HG02623 (cell line): Measurements from ENCODE around the gene YPEL2.
"Not testable (repeated sequence)": the region's sequence is repeated elsewhere in the genome, so short reads cannot be mapped to it uniquely, and the experiment has no call there.

Experiments
- ATAC-seq: cut with Tn5 transposase; IDR thresholded peaks from one replicate; pipeline ENCODE4 v1.9.1; 2021; ENCODE audit warnings: moderate library complexity; ENCODE audit not compliant: unreplicated experiment

YPEL2 gene, protein sequence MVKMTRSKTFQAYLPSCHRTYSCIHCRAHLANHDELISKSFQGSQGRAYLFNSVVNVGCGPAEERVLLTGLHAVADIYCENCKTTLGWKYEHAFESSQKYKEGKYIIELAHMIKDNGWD

DNA sequence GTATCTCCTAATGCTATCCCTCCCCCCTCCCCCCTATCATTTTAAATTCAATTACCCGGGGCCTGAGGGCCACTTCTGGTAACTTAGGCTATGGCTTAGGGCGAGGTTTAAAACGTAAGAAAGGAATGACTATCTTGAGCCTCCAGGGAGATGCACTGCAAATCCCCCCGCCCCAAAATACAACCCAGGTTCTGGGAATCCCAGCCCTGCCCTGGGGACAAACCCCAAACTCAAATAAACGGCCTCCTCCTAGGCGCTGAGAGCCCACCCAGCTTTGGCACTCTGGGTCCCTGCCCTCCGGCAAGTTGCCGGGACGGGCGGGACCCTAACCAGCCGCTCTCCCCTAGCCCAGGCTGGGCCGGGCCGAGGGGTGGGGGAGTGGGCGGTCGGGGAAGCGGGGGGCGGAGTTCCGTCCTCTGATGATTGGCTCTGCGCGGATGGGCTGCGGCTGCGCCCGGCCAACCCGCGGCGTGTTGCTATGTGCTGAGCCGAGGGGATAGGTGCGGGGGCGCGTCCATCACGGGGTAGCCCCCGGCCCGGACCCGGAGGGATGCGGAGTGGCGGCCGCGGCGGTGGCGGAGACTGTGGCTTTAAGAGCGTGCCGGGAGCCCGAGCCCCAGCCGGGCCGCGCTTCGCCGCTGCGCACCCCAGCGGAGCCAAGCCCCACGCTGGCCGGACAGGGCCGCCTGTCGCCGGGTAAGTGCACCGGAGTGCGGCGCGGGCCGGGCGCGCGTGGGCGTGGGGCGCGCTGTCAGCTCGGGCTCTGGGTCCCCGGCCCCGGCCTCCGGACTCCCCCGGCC lies at the start of gene YPEL2:
Gene YPEL2 (plus strand): TSS at position 527 of the 800 bp plus-strand sequence. CDS start 21,755 bp downstream, outside the sequence.
- peak; percentile 96 for ATAC-seq

DNA sequence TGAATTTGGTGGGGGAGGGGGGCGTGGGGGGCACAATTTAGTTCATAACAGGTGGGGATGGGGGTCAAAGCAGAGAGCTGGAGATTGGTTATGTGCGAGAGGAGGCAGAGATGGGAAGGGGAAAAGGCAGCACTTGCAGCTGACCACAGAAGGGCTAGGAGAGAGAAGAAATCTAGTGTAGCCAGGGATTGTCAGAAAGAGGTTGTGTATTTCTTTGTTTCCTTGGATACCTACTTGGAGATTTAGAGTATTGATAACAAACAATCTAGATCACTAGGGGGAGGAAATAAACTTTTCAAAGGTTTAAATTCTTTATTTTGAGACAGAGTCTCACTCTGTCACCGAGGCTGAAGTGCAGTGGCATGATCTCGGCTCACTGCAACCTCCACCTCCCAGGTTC lies 47.1 kb upstream of the YPEL2 start:
- ATAC-seq: no peak

DNA sequence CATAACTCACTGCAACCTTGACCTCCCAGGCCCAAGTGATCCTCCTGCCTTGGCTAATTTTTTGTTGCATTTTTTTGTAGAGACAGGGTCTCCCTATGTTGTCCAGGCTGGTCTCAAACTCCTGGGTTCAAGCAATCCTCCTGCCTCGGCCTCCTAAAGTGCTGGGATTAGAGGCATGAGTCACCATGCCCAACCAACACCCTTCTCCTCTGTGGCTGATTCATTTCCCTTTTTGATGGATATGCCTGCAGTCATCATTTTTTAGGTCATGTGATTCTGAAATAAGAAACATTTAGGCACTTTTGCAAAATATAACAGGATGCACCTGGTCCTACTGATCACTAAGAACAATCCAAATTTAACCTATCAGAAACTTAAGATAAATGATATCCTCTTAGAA lies 44.0 kb upstream of the YPEL2 start:
- ATAC-seq: no peak

DNA sequence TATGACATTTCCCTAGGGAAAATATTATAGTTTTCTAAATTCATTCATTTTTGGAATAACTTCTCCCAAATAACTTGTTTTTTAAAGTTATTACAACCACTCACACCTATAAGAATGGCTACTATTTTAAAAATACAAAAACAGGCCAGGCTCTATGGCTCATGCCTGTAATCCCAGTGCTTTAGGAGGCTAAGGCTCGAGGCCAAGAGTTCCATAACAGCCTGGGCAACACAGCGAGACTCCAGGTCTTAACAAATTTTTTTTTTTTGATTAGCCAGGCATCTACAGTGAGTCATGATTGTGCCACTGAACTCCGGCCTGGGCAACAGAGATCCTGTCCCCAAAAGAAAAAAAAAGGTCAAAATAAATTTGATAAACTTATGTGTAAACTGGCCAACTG lies 43.6 kb upstream of the YPEL2 start:
- no peak for ATAC-seq

DNA sequence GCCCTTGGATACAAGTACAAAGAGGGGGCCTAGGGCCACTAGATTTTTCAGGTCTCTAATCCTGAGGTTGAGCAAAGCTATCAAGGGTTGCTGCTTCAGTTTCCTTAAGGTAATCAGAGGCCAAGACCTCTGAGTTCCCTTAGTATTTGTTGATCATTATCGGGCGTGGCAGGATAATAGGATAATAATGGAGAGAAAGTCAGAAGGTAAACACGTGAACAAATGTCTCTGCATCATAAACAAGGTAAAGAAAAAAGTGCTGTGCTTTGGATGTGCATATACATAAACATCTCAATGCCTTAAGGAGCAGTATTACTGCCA lies 41.5 kb upstream of the YPEL2 start:
- ATAC-seq: no peak

DNA sequence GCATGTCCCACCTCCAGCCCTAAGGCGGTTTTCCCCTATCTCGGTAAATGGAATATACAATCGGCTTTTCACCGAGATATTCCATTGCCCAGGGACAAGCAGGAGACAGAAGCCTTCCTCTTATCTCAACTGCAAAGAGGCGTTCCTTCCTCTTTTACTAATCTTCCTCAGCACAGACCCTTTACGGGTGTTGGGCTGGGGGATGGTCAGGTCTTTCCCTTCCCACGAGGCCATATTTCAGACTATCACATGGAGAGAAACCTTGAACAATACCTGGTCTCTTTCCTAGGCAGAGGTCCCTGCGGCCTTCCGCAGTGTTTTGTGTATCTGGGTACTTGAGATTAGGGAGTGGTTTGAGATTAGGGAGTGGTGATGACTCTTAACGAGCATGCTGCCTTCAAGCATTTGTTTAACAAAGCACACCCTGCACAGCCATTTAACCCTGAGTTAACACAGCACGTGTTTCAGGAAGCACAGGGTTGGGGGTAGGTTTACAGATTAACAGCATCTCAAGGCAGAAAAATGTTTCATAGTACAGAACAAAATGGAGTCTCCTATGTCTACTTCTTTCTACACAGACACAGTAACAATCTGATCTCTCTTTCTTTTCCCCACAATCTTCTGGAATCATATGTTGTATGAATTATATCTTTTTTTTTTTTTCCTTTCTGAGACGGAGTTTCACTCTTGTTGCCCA lies 41.0 kb upstream of the YPEL2 start:
- not testable (repeated sequence) for ATAC-seq

DNA sequence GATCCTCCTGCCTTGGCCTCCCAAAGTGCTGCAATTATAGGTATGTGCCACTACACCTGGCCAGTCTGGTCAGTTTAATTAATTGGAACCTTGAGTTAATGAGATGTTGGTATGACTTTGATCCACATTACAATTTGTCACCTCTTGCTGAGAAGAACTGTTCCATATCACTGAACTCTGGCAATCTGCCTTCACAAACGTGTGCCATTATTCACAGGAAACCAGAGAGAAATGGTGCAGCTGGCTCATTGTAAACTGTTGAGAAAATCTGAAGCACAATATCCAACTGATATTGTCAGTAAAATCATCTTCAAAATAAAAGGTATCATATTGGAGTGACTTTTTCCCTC lies 39.3 kb upstream of the YPEL2 start:
- ATAC-seq: no peak

DNA sequence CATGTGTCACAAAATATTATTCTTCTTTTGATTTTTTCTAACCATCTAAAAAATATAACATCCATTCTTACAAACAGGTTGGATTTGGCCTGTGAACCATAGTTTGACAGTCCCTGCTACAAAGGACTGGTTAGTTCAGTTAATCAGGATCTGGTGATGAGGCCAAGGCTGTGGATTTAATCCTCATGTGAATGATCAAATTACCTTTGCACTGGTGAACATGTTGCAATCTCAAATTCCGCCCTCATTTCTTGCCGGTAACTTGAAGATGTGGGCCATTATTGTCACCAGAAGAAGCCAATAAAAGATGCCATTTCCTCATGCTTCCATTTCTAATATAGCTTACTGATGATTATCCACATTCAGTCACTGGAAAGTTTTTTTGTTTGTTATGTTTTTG lies 35.3 kb upstream of the YPEL2 start:
- no peak for ATAC-seq

DNA sequence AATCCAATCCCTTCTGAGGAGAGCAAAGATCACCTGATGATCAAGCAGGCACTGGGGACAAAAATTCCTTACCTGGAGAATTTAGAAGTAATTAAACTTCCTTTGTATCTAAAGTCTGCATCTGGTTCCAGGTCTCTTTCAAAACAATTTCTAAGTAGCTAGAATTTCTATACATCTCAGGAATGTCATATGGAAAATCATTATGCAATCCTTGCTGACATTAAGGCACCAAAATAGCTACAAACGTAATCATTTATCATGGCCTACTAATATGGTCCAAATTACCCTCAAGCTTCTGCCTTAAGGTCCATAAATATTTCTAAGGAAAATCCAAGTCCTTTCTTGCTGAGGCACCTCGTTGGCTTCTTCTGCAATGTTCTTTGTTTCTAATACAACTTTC lies 32.9 kb upstream of the YPEL2 start:
- no peak for ATAC-seq

DNA sequence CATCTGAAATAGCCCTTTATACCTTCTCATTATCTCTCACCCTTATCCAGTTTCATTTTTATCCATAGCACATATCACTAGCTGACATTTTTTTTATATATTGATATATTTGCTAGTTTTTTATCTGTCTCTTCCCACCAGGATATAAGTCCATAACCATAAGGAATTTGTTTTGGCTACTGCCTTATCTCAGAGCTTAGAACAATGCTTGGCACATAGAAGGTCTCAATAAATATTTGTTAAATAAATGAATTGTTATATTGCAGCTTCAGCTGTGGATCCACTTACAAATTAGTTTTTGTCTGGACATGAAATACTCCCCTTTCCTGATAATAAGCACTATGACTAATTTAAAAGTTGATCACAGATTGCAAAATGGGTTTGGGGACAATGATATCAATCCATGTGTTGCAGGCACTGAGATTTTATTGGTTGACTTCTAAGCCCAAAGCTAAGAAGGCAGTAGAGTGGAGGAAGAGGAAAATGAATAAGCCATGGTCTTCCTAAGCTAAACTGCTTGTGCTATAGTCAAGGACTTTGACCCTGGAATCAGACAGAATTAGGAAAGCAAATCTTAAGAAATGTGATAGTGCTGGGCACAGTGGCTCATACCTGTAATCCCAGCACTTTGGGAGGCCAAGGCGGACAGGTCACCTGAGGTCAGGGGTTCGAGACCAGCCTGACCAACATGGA lies 31.9 kb upstream of the YPEL2 start:
- ATAC-seq: no peak

DNA sequence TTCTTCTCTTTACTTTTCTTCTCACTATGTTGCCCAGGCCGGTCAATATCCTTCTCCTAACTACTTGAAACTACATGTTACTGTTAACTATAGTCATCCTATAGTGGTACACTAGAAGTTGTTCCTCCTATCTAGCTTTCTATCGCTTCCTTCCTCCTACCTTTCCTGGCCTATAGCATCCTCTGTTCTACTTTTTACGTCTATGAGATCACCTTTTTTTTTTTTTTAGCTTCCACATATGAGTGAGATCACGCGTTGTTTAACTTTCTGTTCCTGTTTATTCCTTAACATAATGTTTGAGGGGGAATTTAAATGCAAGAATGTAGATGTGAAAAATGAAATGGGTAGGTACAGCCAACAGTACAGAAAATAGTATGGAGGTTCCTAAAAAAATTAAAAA lies 30.5 kb upstream of the YPEL2 start:
- ATAC-seq: no peak

DNA sequence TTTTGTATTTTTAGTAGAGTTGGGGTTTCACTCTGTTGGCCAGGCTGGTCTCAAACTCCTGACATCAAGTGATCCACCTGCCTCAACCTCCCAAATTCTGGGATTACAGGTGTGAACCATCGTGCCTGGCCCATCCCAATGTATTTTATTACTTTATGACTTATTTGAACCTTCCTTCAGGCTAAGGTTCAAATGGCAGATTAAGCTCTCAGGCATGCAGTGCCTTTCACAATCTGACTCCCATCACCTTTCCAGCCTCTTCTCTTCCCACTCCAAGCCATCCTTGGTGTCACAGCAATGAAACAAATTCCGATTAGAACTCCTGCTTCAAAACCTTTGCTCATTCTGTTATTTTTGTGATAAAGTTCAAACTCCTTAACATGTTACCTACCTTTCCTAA lies 26.6 kb upstream of the YPEL2 start:
- ATAC-seq: no peak

DNA sequence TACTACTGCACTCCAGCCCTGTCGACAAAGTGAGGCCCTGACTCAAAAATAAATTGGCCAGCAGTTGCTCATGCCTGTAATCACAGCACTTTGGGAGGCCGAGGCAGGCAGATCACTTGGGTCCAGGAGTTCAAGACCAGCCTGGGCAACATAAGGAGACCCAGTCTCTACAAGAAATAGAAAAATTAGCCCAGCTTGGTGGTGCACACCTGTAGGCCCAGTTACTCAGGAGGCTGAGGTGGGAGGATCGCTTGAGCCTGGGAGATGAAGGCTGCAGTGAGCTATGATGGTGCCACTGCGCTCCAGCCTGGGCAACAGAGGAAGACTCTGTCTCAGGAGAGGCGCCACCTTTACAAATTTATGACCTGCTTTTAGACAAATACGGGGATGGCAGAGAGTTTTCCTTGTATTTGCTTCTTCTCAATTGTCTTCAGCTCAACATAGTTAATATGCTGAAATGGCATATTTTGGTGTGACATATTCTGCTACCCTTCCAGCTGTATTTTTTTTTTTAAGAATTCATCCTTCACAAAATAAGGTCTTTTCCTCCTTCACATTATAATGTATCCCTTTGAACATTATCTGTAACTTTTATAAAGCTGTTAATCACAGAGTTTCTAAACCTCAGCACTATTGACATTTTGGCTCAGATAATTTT lies 21.1 kb upstream of the YPEL2 start:
- no peak for ATAC-seq

DNA sequence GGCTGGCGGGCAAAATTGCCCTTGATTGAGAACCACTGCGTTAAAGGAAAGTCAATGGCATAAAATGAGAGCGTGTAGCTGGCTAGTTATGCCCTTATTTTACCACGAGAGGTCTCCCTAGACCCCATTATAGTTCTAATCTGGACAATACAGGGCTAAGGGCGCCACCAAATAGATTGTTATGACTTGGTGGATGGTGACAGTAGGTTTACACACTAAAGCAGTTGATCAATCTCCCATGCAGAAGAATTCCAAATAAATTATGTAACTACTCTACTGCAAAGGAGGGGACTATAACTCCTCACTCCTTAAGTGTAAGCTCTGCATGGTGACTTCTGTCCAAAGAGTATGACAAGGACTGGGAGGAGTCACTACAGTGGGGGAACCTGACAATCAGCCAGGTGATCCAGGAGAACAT lies 20.4 kb upstream of the YPEL2 start:
- ATAC-seq: no peak

DNA sequence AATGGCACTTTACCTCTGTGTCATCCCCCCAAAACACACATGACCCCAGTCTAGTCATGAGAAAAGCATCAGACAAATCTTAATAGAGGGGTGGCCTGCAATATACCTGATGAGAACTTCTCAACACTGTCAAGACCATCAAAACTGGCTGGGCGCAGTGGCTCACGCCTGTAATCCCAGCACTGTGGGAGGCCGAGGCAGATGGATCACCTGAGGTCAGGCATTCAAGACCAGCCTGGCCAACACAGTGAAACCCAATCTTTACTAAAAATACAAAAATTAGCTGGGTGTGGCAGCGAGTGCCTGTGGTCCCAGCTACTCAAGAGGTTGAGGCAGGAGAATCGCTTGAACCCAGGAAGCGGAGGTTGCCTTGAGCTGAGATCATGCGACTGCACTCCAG lies 19.9 kb upstream of the YPEL2 start:
- not testable (repeated sequence) for ATAC-seq

DNA sequence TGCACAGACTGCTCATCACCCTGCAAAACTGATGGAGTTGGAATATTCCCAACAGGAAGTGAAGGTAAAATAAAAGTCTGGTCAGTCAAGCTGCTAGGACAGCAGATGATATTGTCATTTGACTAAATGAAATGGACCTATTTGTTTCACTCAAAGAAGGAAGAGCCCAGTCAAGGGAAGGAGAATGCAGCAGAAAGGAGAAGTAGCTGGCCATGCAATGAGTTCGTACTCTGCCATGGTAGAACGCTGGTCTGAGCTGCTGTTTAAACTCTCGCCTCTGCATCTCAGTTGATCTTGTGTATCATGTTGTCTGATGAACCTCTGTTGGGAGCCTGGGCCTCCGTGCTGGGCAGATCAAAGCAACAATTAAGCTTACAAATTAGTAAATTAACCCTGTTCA lies 15.6 kb upstream of the YPEL2 start:
- no peak for ATAC-seq

DNA sequence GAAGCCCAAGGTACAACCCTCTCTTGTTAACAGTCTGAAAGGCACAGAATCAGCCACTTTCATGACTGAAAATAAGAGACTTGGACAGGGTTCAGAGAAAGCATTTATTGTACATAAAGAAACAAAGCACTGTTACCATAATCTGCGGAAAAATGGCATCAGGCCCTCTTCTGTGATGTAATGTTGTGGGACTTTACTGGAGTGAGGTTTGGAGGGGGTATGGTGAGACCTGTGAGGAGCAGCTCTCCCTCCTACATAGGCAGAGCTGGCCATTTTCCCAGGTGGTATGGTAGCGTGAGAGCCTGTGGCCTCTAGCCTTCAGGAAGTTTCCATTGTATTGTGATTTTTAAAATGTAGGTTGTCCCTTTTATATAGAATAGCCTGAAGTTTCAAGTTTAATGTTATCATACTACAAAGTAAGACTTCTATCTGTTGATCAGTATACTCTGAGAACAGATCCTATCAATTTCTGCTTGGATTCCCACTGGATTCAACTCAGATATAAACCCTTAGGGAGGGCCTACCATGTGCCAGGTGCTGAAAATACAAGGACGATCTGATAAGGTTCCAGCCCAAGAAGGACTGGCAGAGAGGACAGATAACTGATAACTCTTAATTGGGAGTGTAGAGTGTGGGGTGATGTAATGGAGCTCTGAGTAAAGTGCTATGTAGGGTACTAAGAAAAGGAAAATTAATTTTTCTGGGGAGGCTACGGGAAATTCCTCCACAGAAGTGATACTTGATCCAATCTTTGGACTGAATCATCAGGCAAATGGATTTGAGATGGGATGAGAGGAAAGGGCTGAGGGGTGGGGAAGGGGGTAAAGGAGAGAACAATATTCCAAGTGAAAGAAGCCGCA lies 4.1 kb upstream of the YPEL2 start:
- no peak for ATAC-seq

DNA sequence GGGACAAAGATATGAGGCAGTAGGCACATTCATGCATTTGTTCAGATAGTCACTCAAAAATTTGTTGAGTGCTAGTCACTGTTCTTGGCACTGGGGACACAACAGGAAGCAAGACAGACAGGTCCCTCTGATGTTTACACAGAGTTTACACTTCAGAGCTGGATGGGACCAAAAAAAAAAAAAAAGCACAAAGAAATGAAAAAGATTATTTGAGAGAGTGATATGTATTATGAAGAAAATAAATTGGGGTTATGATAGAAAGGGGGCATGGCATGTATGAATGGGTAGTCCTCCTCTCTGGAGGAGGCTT lies 3.5 kb upstream of the YPEL2 start:
- ATAC-seq: no peak

DNA sequence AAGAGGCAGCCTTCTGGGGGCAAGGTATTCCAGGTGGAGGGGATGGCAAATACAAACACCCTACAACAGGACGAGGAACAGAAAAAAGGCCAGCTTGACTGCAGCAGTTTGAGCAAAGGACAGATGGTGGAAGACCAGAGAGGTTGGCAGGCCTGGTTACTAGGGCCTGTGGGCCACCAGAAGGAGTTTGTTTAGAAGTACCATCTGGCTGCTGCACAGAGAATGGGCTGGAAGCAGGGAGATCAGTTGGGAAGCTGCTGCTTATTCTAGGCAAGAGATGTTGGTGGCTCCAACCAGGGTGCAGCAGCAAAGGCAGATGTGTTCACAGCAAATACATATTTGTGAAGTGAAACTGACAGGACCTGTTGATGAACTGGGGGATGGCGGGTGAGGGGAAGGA lies 2.9 kb upstream of the YPEL2 start:
- no peak for ATAC-seq

DNA sequence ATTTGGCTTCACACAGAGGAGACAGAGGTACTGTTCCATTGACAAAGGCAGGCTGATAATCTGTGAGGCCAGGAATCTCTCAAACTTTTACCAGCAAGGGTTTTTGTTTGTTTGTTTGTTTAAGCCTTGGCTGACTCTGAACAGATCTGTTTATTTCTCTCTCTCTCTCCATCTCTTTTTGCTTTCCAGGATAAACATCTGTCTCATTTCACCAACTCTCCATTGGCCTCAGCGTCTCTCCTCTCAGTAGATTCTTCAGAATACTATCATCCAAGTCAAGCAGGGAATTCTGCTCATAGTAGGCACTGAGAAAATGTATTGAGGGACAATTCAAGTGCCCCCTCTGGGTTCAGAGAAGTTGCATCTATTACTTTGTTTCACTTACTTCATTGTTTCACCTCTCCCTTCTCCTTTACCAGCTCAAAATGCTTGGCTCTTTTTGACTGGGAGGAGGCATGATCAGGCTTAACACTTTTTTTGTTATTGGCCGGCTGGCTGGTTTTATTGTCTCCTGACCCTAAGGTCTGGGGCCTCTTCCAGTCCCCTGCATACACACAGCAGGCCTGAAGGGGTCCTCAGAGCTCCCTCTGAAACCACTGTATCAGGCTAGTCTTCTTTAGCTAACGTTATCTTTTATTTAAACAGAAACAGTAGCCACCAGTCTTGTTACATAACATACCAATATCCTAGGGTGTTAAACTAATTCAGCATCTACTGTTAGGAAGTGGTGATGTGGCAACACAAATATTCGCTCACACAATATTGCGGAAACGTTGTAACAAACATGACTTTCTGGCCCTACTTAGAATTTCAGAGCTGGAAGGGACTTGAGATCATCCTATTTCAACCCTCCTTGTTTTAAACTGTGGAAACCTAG lies 2.0 kb upstream of the YPEL2 start:
- no peak for ATAC-seq
